ENCODE results near the gene PCSK5. TPM values are rescaled to one million over a fixed set of nuclear protein-coding genes. Genes with fewer than 3 reads are reported as not detected.
A peak's percentile ranks its signal among the peaks of the same experiment; 100 is the strongest.
"Not testable (repeated sequence)": the region's sequence is repeated elsewhere in the genome, so short reads cannot be mapped to it uniquely, and the experiment has no call there.

The PCSK5 gene
- total RNA-seq, 1 donor from 2014 or later = 3.4 TPM

GRCh38 chr9:76026796-76027195 is 136.3 kb downstream of the PCSK5 start:
- ATAC-seq (ENCODE audit: poor library complexity) (no peak), DNase-seq (no peak)
- intact Hi-C loops (cut with DNase I) = no loop called here

- ATAC-seq (ENCODE audit: poor library complexity) = no peak
- intact Hi-C loops (cut with DNase I) = no loop called here
Measured at GRCh38 chr9:76027416-76027815, 136.9 kb downstream of the PCSK5 start.

GRCh38 chr9:76027861-76028260 is 137.4 kb downstream of the PCSK5 start:
- DNase-seq = no peak
- intact Hi-C loops (cut with DNase I) = no loop called here
- ATAC-seq (ENCODE audit: poor library complexity) = no peak

More at GRCh38 chr9:76027416-76027815, 136.9 kb downstream of the PCSK5 start:
- no peak for DNase-seq

GRCh38 chr9:76032038-76032796 is 141.7 kb downstream of the PCSK5 start:
- ATAC-seq (ENCODE audit: poor library complexity) = no peak
- DNase-seq = no peak
- intact Hi-C loops (cut with DNase I) = no loop called here

GRCh38 chr9:76032797-76033373 is 142.4 kb downstream of the PCSK5 start:
- DNase-seq (no peak), ATAC-seq (ENCODE audit: poor library complexity) (no peak)
- intact Hi-C loops (cut with DNase I) = no loop called here

GRCh38 chr9:76034049-76034448 is 143.6 kb downstream of the PCSK5 start:
- intact Hi-C loops (cut with DNase I) = no loop called here
- no peak for ATAC-seq (ENCODE audit: poor library complexity)
- no peak for DNase-seq

- intact Hi-C loops (cut with DNase I) = no loop called here
- ATAC-seq (ENCODE audit: poor library complexity) (no peak), DNase-seq (no peak)
Measured at GRCh38 chr9:76036762-76037161, 146.3 kb downstream of the PCSK5 start.

GRCh38 chr9:76037587-76038225 is 147.2 kb downstream of the PCSK5 start:
- intact Hi-C loops (cut with DNase I) = no loop called here
- ATAC-seq (ENCODE audit: poor library complexity) = no peak
- DNase-seq = no peak

- no peak for DNase-seq
- intact Hi-C loops (cut with DNase I) = no loop called here
- no peak for ATAC-seq (ENCODE audit: poor library complexity)
Measured at GRCh38 chr9:76038431-76038830, 148.0 kb downstream of the PCSK5 start.

GRCh38 chr9:76044266-76044819 is 153.9 kb downstream of the PCSK5 start:
- intact Hi-C loops (cut with DNase I) = no loop called here
- DNase-seq (no peak), ATAC-seq (ENCODE audit: poor library complexity) (no peak)

GRCh38 chr9:76045221-76045620 is 154.7 kb downstream of the PCSK5 start:
- intact Hi-C loops (cut with DNase I) = no loop called here
- DNase-seq (no peak), ATAC-seq (ENCODE audit: poor library complexity) (no peak)

GRCh38 chr9:76049341-76049740 is 158.9 kb downstream of the PCSK5 start:
- intact Hi-C loops (cut with DNase I) = no loop called here
- DNase-seq (no peak), ATAC-seq (ENCODE audit: poor library complexity) (peak; percentile 56)

- DNase-seq = no peak
- intact Hi-C loops (cut with DNase I) = no loop called here
- no peak for ATAC-seq (ENCODE audit: poor library complexity)
Measured at GRCh38 chr9:76067696-76068095, 177.2 kb downstream of the PCSK5 start.

- ATAC-seq (ENCODE audit: poor library complexity) (no peak), DNase-seq (no peak)
- intact Hi-C loops (cut with DNase I) = no loop called here
Measured at GRCh38 chr9:76077537-76077936, 187.1 kb downstream of the PCSK5 start.

- DNase-seq; ATAC-seq (ENCODE audit: poor library complexity); intact Hi-C loops (cut with DNase I): not testable (repeated sequence)
Measured at GRCh38 chr9:76081281-76081680, 190.8 kb downstream of the PCSK5 start.

- intact Hi-C loops (cut with DNase I) = no loop called here
- ATAC-seq (ENCODE audit: poor library complexity) = peak; percentile 64
- no peak for DNase-seq
Measured at GRCh38 chr9:76082057-76082456, 191.6 kb downstream of the PCSK5 start.

GRCh38 chr9:76085596-76085995 is 195.1 kb downstream of the PCSK5 start:
- no peak for ATAC-seq (ENCODE audit: poor library complexity)
- no peak for DNase-seq
- intact Hi-C loops (cut with DNase I) = no loop called here

GRCh38 chr9:76086539-76086938 is 196.1 kb downstream of the PCSK5 start:
- ATAC-seq (ENCODE audit: poor library complexity) (no peak), DNase-seq (no peak)
- intact Hi-C loops (cut with DNase I) = no loop called here

- DNase-seq (no peak), ATAC-seq (ENCODE audit: poor library complexity) (no peak)
- intact Hi-C loops (cut with DNase I) = no loop called here
Measured at GRCh38 chr9:76087976-76088375, 197.5 kb downstream of the PCSK5 start.

GRCh38 chr9:76090330-76090729 is 199.9 kb downstream of the PCSK5 start:
- intact Hi-C loops (cut with DNase I) = no loop called here
- no peak for ATAC-seq (ENCODE audit: poor library complexity)

More at GRCh38 chr9:76090330-76090729, 199.9 kb downstream of the PCSK5 start:
- DNase-seq = no peak

Data from Right ventricle myocardium superior (tissue), 1 donor.